IPS-15b (cell line): Measurements from ENCODE around the gene VAMP3.
A peak's percentile ranks its signal among the peaks of the same experiment; 100 is the strongest.

Experiments
- H3K27me3 ChIP-seq: one replicate; pipeline ENCODE4 v1.6.1; 2013; ENCODE audit warnings: low read length; ENCODE audit not compliant: control insufficient read depth, insufficient read depth
- H3K36me3 ChIP-seq: one replicate; pipeline ENCODE4 v1.6.1; 2013; ENCODE audit warnings: low read length; ENCODE audit not compliant: control insufficient read depth, insufficient read depth
- H3K4me1 ChIP-seq: one replicate; pipeline ENCODE4 v1.6.1; 2013; ENCODE audit warnings: mild to moderate bottlenecking, low read length; ENCODE audit not compliant: control insufficient read depth, insufficient read depth
- H3K4me3 ChIP-seq: one replicate; pipeline ENCODE4 v1.5.1; 2013; ENCODE audit warnings: low read depth, low read length
- H3K9ac ChIP-seq: one replicate; pipeline ENCODE4 v1.6.1; 2013; ENCODE audit warnings: low read depth, mild to moderate bottlenecking, low read length
- H3K9me3 ChIP-seq: one replicate; pipeline ENCODE4 v1.6.1; 2013; ENCODE audit warnings: mild to moderate bottlenecking, low read length; ENCODE audit not compliant: control insufficient read depth, insufficient read depth

VAMP3 gene

GRCh38 chr1:7747605-7748004, 23.5 kb upstream of the VAMP3 start:
- Histone ChIP-seq H3K27me3 (no peaks in the 10 kb centered on the region), H3K4me3 (no peak overlapping the region), H3K4me1 (peaks cover 7% of the 10 kb centered on the region), H3K9me3 (no peaks in the 10 kb centered on the region), H3K9ac (no peak overlapping the region), H3K36me3 (no peaks in the 10 kb centered on the region)

- Histone ChIP-seq H3K9ac (no peak overlapping the region), H3K36me3 (no peaks in the 10 kb centered on the region), H3K4me1 (peaks cover 9% of the 10 kb centered on the region), H3K4me3 (no peak overlapping the region), H3K9me3 (no peaks in the 10 kb centered on the region), H3K27me3 (no peaks in the 10 kb centered on the region)
These were observed 22.0 kb upstream of the VAMP3 start for GRCh38 chr1:7749126-7749525.

GRCh38 chr1:7751174-7751573, 19.9 kb upstream of the VAMP3 start:
- Histone ChIP-seq H3K4me3 (no peak overlapping the region), H3K4me1 (peaks cover 9% of the 10 kb centered on the region), H3K27me3 (no peaks in the 10 kb centered on the region), H3K9ac (no peak overlapping the region), H3K9me3 (no peaks in the 10 kb centered on the region), H3K36me3 (no peaks in the 10 kb centered on the region)

GRCh38 chr1:7752512-7753417, 18.3 kb upstream of the VAMP3 start:
- H3K9ac ChIP-seq, result no peak overlapping the region
- H3K4me1 ChIP-seq, result peaks cover 9% of the 10 kb centered on the region
- no peaks in the 10 kb centered on the region for H3K9me3 ChIP-seq
- H3K36me3 ChIP-seq, result no peaks in the 10 kb centered on the region
- peak overlapping the region; percentile 33 for H3K4me3 ChIP-seq
- no peaks in the 10 kb centered on the region for H3K27me3 ChIP-seq

- H3K9me3 ChIP-seq, result no peaks in the 10 kb centered on the region
- no peaks in the 10 kb centered on the region for H3K36me3 ChIP-seq
- H3K27me3 ChIP-seq, result no peaks in the 10 kb centered on the region
- no peak overlapping the region for H3K9ac ChIP-seq
- H3K4me1 ChIP-seq, result peaks cover 9% of the 10 kb centered on the region
- H3K4me3 ChIP-seq, result no peak overlapping the region
These were observed 17.5 kb upstream of the VAMP3 start for GRCh38 chr1:7753641-7754040.

GRCh38 chr1:7754234-7754633, 16.9 kb upstream of the VAMP3 start:
- H3K4me3 ChIP-seq, result no peak overlapping the region
- no peaks in the 10 kb centered on the region for H3K27me3 ChIP-seq
- no peaks in the 10 kb centered on the region for H3K9me3 ChIP-seq
- no peak overlapping the region for H3K9ac ChIP-seq
- peaks cover 9% of the 10 kb centered on the region for H3K4me1 ChIP-seq
- H3K36me3 ChIP-seq, result no peaks in the 10 kb centered on the region

GRCh38 chr1:7755448-7755847, 15.6 kb upstream of the VAMP3 start:
- peaks cover 9% of the 10 kb centered on the region for H3K4me1 ChIP-seq
- no peak overlapping the region for H3K4me3 ChIP-seq
- H3K9me3 ChIP-seq, result no peaks in the 10 kb centered on the region
- H3K36me3 ChIP-seq, result no peaks in the 10 kb centered on the region
- no peaks in the 10 kb centered on the region for H3K27me3 ChIP-seq
- no peak overlapping the region for H3K9ac ChIP-seq

GRCh38 chr1:7760245-7760644, 10.9 kb upstream of the VAMP3 start:
- H3K4me3 ChIP-seq, result no peak overlapping the region
- H3K27me3 ChIP-seq, result no peaks in the 10 kb centered on the region
- no peaks in the 10 kb centered on the region for H3K9me3 ChIP-seq
- H3K9ac ChIP-seq, result no peak overlapping the region
- no peaks in the 10 kb centered on the region for H3K36me3 ChIP-seq
- H3K4me1 ChIP-seq, result no peaks in the 10 kb centered on the region

GRCh38 chr1:7761103-7761502, 10.0 kb upstream of the VAMP3 start:
- H3K27me3 ChIP-seq, result no peaks in the 10 kb centered on the region
- no peaks in the 10 kb centered on the region for H3K4me1 ChIP-seq
- H3K9me3 ChIP-seq, result no peaks in the 10 kb centered on the region
- no peak overlapping the region for H3K4me3 ChIP-seq
- no peaks in the 10 kb centered on the region for H3K36me3 ChIP-seq
- no peak overlapping the region for H3K9ac ChIP-seq

GRCh38 chr1:7767176-7767575, 3.9 kb upstream of the VAMP3 start:
- Histone ChIP-seq H3K27me3 (no peaks in the 10 kb centered on the region), H3K4me3 (no peak overlapping the region), H3K4me1 (peaks cover 3% of the 10 kb centered on the region), H3K9me3 (no peaks in the 10 kb centered on the region), H3K9ac (no peak overlapping the region), H3K36me3 (no peaks in the 10 kb centered on the region)

GRCh38 chr1:7768583-7768982, 2.5 kb upstream of the VAMP3 start:
- no peak overlapping the region for H3K9ac ChIP-seq
- no peaks in the 10 kb centered on the region for H3K36me3 ChIP-seq
- H3K4me3 ChIP-seq, result no peak overlapping the region

GRCh38 chr1:7769673-7770412, 1.3 kb upstream of the VAMP3 start:
- Histone ChIP-seq H3K4me3 (no peak overlapping the region), H3K9ac (no peak overlapping the region), H3K27me3 (no peaks in the 10 kb centered on the region), H3K9me3 (no peaks in the 10 kb centered on the region), H3K4me1 (peaks cover 5% of the 10 kb centered on the region), H3K36me3 (no peaks in the 10 kb centered on the region)

More at GRCh38 chr1:7768583-7768982, 2.5 kb upstream of the VAMP3 start:
- Histone ChIP-seq H3K4me1 (peaks cover 5% of the 10 kb centered on the region), H3K27me3 (no peaks in the 10 kb centered on the region), H3K9me3 (no peaks in the 10 kb centered on the region)
